ENCODE results near the gene OLFM4.

GRCh38 chr13:53100394-53101063 is 71.9 kb downstream of the OLFM4 start:
- TF ChIP-seq, protein P1, sequence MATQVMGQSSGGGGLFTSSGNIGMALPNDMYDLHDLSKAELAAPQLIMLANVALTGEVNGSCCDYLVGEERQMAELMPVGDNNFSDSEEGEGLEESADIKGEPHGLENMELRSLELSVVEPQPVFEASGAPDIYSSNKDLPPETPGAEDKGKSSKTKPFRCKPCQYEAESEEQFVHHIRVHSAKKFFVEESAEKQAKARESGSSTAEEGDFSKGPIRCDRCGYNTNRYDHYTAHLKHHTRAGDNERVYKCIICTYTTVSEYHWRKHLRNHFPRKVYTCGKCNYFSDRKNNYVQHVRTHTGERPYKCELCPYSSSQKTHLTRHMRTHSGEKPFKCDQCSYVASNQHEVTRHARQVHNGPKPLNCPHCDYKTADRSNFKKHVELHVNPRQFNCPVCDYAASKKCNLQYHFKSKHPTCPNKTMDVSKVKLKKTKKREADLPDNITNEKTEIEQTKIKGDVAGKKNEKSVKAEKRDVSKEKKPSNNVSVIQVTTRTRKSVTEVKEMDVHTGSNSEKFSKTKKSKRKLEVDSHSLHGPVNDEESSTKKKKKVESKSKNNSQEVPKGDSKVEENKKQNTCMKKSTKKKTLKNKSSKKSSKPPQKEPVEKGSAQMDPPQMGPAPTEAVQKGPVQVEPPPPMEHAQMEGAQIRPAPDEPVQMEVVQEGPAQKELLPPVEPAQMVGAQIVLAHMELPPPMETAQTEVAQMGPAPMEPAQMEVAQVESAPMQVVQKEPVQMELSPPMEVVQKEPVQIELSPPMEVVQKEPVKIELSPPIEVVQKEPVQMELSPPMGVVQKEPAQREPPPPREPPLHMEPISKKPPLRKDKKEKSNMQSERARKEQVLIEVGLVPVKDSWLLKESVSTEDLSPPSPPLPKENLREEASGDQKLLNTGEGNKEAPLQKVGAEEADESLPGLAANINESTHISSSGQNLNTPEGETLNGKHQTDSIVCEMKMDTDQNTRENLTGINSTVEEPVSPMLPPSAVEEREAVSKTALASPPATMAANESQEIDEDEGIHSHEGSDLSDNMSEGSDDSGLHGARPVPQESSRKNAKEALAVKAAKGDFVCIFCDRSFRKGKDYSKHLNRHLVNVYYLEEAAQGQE (IDR thresholded peaks at IDR 0.05; ENCODE audit: insufficient read depth in 1 of 2, low read depth in 2 of 2, low read length in 2 of 2) = no peak
- TF ChIP-seq POLR2AphosphoS5 (IDR thresholded peaks at IDR 0.05; ENCODE audit: low read depth, low read length) (no peak), TAF1 (IDR thresholded peaks at IDR 0.05; ENCODE audit: borderline replicate concordance, insufficient read depth, low read length) (no peak)

Data from PFSK-1 (cell line).